NCI-H345 (cell line): ENCODE results near the gene JAK3.
"Not testable (repeated sequence)": the region's sequence is repeated elsewhere in the genome, so short reads cannot be mapped to it uniquely, and the experiment has no call there.

Source experiments
- DNase-seq: peaks from one replicate; lab custom pipeline; 2025; lab: John Stamatoyannopoulos, UW

JAK3 gene

DNA sequence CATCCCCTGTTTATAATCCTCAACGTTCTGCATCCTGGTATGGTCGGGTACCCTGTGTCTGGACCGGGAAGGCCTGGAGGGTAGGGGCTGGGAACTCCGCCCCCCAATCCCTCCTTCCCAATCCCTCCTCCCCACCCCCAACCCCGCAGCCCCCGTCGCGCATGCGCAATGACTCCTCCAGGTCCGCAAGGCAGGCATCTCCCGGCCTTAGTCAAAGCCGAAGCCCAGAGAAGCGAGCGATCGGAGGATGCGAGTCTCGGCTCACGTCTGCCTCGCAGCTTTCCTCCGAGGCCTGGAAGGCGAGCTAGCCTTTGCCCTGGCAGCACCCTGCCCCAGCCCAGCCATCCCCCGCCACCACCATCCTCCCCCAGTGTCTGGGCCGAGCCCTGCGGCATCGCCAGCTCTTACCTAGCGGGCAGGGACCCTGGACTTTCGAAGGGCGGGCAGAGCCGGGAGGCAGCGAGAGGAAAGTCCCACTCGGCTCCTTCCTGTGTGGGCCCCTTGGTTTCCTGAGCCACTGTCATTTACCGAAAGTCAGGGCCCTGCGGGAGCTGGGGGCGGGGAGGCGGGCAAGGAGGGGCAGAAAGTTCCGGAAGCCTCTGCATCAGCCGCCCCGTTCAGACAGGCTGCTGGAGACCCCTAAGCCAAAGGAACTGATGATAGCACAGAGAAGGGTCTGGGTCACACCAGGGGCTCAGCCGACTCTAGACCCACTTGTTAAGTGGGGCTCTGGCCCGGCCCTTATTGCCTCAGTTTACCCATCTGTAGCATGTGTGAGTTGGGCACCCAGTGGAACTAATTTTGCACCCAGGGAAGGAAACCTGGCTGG lies at the start of gene JAK3:
TSS of gene JAK3 (minus strand) at position 445 of the 829 bp plus-strand sequence. CDS start 3,565 bp downstream, outside the sequence.
- no peak for DNase-seq

DNA sequence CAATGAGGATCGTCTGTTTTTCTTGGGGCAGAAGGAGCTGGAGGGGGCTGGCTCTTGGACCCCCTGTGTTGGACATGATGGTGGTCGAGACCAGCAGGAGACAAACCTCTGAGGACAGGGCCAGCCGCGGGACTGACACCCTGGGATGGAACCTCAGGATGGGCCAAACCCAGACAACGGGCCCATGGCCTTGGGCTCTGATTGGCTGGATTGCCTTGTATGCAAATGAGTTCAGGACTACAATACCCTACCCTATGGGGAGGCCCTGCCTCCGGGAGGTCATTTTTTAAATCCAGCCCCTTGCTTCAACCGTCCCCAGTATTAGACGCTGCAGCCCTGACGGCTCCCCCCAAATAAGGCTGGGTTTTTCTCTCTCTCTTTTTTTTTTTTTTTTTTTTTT lies 46.0 kb upstream of the JAK3 start:
- DNase-seq, result no peak

DNA sequence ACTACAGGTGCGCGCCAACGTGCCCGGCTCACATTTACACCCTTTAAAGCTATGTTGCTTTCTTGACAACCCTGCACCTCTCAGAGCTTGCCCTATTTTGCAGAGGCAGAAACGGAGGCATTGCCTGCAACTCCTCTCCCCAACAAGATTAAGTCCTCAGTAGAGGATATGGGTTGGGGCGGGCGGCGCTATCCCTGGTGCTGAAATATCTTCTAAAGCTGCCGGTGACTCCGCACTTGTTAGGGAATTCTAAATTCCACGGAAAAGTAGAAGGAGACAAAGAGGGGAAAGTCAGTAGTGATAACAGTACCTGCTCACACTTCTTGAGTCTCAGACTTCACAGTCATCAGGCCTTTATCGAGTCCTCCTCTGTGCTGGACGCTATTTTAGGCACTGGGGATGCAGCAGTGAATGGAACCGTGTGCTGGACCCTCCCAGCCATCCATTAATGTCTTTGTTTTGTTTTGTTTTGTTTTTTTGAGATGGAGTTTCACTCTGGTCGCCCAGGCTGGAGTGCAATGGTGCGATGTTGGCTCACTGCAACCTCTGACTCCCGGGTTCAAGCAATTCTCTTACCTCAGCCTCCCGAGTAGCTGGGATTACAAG lies 41.9 kb upstream of the JAK3 start:
- DNase-seq, result no peak

DNA sequence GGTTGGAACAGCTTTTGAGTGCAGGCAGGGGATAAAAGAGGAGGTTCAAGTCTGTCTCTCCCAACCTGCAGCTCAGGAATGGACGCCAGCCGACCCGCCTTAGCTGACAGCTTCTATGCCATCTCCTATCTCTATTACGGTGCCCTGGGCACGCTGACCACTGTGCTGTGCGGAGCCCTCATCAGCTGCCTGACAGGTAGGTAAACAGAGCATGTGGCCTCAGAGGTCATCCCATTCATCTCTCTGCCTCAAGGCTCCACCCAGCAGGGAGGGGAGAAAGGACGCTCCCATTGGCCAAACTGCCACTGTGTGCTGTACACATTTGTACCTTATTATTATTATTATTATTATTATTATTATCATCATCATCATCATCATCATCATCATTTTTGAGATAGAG lies 40.5 kb upstream of the JAK3 start:
- no peak for DNase-seq

DNA sequence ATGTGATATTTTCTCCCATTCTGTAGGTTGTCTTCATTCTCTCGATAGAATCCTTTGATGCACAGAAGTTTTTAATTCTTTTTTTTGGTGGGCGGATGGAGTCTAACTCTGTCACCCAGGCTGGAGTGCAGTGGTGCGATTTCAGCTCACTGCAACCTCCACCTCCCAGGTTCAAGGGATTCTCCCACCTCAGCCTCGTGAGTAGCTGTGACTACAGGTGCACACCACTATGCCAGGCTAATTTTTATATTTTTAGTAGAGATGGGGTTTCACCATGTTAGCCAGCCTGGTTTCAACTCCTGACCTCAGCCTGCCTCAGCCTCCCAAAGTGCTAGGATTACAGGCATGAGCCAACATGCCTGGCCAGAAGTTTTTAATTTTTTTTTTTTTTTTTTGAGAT lies 39.4 kb upstream of the JAK3 start:
- DNase-seq, result not testable (repeated sequence)

DNA sequence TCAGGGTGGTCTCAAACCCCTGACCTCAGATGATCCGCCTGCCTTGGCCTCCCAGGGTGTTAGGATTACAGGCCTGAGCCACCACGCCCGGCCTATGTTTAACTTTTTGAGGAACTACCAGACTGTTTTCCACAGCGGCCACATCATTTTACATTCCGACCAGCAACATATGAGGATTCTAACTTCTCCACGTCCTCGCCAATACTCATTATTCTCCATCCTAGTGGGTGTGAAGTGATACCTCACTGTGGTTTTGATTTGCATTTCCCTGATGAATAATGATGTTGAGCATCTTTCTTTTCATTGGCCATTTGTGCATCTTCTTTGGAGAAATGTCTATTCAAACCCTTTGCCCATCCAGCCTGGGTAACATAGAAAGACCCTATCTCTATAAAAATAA lies 38.7 kb upstream of the JAK3 start:
- DNase-seq, result no peak

DNA sequence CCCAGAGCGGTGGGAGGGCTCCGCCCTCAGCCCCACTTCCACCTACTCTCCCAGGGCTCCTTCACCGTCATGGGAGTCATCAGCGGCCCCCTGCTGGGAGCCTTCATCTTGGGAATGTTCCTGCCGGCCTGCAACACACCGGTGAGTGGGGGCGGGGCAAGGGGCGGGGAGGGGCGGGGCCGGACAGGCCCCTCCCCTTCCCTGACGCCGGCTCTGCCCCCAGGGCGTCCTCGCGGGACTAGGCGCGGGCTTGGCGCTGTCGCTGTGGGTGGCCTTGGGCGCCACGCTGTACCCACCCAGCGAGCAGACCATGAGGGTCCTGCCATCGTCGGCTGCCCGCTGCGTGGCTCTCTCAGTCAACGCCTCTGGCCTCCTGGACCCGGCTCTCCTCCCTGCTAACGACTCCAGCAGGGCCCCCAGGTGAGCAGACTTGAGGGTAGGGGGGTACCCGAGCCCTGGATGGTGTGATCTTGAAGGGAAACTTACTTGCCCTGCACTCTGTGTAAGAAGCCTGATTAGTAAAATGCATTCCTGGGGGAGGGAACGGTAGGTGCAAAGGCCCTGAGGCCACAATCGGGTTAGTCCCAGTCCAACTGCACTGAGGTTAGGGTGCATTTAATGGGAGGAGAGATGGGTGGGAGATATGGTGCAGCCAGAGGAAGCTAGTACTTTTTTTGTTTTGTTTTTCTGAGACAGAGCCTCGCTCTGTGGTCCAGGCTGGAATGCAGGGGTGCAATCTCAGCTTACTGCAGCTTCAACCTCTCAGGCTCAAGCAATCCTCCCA lies 36.0 kb upstream of the JAK3 start:
- no peak for DNase-seq

DNA sequence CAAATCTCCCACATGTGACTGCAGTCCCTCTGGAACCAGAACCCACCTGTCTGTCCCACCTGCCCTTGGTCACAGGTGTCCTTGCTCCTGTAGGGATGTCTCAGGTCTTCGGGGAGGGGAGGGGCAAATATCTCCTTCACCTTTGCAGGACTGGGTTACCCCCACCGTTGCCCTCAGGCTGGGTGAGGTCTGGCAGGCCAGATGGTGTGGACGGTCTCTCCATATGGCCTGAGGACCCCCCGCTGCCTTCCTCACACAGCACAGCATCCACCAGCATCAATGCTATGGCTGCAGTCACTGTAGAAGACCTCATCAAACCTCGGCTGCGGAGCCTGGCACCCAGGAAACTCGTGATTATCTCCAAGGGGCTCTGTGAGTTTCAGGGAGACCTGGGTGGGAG lies 33.9 kb upstream of the JAK3 start:
- no peak for DNase-seq

DNA sequence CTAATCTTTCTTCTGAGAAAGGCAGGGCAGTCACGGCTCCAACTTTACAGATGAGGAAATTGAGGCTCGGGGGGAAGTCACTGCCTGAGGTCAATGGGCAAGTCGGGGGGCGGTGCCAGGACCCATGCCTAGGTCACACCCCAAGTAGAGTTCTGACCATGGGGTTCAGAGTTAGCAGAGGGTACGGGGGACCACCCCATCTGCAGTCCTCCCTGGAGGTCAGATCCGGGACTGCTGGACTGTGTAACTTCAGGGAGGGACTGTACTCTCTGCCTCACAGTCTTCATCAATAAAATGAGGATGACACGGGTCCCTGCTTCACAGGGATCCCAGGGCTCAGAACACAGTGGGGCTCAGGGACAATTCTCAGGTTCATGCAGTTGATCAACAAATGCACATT lies 31.7 kb upstream of the JAK3 start:
- no peak for DNase-seq

DNA sequence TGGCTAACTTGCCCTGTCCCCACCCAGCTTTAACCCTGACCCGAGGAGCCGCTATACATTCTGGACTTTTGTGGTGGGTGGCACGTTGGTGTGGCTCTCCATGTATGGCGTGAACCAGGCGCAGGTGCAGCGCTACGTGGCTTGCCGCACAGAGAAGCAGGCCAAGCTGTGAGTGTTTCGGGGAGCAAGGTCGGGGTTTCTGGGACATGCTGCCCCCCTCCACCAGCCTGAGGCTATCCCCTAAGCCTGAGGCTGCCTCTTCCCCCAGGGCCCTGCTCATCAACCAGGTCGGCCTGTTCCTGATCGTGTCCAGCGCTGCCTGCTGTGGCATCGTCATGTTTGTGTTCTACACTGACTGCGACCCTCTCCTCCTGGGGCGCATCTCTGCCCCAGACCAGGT lies 29.9 kb upstream of the JAK3 start:
- no peak for DNase-seq

DNA sequence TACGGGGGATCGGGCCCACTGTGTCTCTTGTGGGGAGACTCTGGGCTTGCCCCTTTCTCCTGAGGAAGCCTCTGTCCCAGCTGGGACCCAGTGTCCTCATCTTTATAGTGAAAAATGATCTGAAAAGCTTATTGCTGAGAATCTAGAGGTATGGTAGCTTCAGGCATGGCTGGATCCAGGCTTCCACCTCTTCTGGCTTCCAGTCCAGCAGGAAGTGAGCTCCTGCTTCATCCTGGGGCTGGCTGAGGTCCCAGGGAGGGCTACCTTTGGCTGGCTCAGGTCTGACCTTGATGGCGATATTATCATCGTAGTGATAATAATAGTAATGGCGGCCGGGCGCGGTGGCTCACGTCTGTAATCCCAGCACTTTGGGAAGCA lies 27.0 kb upstream of the JAK3 start:
- DNase-seq, result no peak

DNA sequence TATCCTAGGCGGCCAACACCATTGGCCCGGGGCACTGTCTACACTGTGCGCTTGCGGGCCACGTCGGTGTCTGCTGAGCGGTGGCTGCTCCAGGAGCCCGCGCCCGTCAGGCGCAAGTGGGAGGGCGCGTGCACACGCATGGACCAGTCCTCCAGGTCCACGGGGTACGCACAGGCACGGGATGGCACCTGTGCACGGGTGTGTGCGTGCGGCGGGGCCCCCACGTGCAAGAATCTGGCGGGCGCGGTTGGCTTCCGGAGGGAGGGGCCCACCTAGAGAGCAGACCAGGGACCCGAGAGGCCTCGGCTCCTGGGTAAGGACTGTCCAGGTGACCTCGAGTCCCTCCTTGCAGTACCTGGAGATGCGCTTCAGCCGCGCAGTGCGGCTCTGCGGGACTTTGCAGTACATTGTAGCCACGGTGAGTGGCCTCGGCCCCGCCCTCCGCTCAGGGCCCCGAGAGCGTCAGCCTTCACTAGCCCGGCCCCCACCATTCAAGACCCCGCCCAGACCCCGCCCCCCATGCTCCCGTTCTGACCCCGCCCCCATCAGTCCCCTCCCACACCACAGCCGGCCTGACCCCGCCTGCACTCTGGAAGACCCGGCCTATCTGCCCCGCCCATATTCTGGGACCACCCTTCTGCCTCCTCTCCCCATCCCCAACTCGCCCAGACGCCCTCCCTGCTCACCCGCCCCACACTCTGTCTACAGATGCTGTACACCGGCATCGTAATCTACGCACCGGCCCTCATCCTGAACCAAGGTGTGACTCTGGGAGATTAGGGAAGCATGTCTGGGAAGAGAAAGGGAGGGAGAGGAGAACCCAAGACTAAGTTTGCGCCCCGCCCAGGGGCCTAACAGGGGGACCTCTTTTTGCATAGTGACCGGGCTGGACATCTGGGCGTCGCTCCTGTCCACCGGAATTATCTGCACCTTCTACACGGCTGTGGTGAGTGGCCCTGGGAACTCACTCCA lies 26.3 kb upstream of the JAK3 start:
- DNase-seq, result peak; percentile 45

DNA sequence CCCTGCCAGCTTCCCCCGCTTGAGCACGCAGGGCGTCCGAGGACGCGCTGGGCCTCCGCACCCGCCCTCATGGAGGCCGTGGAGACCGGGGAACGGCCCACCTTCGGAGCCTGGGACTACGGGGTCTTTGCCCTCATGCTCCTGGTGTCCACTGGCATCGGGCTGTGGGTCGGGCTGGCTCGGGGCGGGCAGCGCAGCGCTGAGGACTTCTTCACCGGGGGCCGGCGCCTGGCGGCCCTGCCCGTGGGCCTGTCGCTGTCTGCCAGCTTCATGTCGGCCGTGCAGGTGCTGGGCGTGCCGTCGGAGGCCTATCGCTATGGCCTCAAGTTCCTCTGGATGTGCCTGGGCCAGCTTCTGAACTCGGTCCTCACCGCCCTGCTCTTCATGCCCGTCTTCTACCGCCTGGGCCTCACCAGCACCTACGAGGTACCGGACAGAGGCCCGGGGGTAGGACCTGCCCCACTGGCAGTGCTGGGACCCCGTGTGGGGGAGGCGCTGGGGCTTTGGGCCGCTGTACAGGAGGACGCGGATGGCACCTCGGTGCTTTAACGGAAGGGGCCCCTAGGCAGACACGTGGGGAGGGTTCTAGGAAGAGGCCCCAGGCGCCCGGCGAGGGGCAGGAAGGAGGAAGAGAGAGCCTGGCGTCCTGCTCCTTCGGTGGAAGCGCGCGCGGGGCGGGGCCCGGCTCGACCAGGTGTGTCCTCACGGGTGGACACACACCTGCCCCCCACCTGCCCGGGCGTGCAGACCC lies 24.6 kb upstream of the JAK3 start:
- no peak for DNase-seq

DNA sequence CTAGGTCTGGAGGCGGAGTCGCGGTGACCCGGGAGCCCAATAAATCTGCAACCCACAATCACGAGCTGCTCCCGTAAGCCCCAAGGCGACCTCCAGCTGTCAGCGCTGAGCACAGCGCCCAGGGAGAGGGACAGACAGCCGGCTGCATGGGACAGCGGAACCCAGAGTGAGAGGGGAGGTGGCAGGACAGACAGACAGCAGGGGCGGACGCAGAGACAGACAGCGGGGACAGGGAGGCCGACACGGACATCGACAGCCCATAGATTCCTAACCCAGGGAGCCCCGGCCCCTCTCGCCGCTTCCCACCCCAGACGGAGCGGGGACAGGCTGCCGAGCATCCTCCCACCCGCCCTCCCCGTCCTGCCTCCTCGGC lies 24.1 kb upstream of the JAK3 start, which contains the start of gene SLC5A5:
TSS of gene SLC5A5 (plus strand) at position 68 of the 373 bp plus-strand sequence. CDS start 375 bp downstream, outside the sequence.
- no peak for DNase-seq

DNA sequence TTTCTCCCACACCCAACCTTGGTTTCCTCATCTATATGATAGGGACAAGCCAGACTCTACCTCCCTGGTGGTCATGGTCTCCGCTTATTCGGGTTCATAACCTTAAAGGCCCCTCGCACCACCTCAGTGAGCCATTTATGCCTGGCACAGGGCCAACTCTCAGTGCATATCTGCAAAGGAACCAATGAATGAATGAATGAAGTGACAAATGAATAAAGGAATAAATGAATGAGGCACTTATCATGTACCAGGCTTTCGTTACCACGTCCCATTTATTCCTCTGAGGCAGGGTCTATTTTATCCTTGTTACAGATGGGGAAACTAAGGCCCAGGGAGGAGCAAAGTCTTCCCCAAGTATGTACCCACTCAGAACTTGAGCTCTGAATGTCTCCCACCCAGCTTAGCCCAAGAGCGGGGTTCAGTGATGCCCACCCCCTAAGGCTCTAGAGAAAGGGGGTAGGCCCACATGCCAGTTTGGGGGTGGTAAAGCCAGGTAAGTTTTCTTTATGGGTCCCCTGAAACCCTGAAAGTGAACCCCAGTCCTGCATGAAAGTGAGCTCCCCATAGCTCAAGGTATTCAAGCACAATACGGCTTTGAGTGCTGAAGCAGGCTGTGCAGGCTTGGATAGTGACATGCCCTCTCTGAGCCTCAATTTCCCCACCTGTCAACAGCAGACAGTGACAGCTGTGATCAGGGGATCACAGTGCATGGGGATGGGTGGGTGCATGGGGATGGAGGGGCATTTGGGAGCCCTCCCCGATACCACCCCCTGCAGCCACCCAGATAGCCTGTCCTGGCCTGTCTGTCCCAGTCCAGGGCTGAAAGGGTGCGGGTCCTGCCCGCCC lies 23.5 kb upstream of the JAK3 start:
- no peak for DNase-seq

DNA sequence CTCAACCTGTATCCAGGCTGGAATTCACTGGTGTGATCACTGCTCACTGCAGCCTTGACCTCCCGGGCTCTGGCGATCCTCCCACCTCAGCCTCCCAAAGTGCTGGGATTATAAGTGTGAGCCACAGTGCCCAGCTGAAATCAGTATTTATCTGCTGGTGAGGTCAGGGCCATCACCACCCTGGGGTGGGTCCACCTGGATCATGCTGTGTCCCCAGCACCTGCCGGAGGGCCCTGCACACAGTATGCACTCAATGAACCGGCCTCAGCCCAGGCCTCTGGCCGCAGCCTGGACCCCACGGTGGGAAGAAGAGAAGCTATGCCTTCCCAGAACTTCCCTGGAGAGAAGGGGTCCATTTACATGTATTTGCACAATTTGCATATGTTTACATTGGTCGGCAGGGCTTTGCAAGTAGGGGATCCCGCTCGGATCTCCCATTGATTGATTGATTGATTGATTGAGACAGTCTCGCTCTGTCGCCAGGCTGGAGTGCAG lies 21.4 kb upstream of the JAK3 start:
- DNase-seq, result no peak

DNA sequence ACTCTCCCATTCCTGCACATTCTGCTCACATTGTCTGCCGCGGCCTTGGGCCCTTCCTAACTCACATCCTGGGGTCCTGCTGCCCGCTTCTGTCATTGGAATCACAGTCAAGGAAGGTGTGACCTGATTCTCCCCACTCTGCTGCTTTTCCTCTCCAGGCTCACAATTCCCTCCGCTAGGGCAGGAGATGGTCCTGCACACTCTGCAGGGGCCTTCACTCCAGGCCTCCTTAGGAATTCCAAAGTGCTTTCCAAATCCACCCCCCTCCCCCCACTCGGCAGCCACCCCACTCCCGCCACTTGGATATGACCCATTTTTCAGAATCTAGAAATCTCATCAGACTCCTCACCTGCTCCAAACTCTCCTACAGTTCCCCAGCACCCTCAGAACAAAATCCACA lies 20.9 kb upstream of the JAK3 start:
- DNase-seq, result no peak

DNA sequence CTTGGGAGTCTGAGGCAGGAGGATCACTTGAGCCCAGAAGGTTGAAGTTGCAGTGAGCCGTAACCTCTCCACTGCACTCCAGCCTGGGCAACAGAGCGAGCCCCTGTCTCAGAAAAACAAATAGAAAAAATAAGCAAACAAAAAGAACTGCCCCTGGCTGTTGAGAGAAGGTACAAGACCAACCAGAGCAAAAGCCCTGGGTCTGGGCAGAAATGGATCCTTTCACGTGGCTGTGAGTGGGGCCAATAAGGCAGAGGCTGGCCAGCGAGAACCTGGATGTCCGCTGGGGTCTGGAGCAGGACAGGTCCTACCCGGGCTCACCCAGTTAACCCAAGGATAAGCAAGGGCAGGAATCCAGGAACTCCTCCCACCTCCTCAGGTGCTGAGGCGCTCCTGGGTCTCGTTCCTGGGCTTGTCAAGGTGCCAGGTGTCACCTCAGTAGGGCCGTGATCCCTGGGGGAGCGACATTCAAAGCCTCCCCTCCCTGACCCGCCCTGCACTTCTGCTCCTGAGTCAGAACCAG lies 19.2 kb upstream of the JAK3 start:
- no peak for DNase-seq

DNA sequence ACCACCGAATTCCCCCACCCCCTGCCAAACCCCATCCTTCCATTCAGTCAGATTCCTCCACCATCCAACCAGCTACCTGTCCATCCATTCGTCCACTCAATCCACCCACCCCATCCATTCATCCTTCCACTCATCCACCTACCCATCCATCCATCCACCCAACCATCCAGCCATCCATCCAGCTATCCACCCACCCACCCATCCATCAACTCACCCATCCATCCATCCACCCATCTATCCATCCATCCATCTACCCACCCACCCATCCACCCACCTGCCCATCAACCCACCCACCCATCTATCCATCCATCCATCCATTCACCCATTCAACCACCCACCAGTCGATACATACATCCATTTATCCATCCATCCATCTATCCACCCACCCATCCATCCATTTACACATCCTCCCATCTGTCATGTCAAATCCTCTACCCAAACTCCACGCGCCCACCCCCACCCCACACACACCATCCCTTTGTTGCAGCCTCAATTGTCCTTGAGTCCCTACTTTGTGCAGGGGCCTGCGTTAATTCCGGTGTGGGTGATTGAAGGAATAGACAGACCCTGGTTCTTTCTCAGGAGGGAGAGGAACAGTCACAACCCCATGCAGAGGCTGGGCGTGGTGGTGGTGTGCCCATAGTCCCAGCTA lies 18.7 kb upstream of the JAK3 start:
- DNase-seq, result no peak
